Tibial nerve (tissue), 4 donors: ENCODE measurements around the gene GALNS.

ENCODE experiments used
- CTCF ChIP-seq, 5 experiments: fragments of 200-600 bp in 3 of 5; fragments of 450-650 bp in 2 of 5; sonication (generic) in 3 of 5; IDR thresholded peaks; one replicate each; pipeline ENCODE4 v1.5.1; 2016 to 2019; ENCODE audit warnings: antibody characterized with exemption in 5 of 5, mild to moderate bottlenecking in 3 of 5, moderate library complexity in 2 of 5
- EP300 ChIP-seq, 2 donors: sonication (generic); formaldehyde crosslinking; IDR thresholded peaks; one replicate each; pipeline ENCODE4 v1.6.1; 2017; ENCODE audit warnings: antibody characterized with exemption in 2 of 2, mild to moderate bottlenecking in 1 of 2
- POLR2A ChIP-seq, 2 donors: fragments of 450-650 bp; IDR thresholded peaks; one replicate each; pipeline ENCODE4 v1.6.1; 2017; ENCODE audit warnings: antibody characterized with exemption in 2 of 2, mild to moderate bottlenecking in 2 of 2, moderate library complexity in 2 of 2

DNA sequence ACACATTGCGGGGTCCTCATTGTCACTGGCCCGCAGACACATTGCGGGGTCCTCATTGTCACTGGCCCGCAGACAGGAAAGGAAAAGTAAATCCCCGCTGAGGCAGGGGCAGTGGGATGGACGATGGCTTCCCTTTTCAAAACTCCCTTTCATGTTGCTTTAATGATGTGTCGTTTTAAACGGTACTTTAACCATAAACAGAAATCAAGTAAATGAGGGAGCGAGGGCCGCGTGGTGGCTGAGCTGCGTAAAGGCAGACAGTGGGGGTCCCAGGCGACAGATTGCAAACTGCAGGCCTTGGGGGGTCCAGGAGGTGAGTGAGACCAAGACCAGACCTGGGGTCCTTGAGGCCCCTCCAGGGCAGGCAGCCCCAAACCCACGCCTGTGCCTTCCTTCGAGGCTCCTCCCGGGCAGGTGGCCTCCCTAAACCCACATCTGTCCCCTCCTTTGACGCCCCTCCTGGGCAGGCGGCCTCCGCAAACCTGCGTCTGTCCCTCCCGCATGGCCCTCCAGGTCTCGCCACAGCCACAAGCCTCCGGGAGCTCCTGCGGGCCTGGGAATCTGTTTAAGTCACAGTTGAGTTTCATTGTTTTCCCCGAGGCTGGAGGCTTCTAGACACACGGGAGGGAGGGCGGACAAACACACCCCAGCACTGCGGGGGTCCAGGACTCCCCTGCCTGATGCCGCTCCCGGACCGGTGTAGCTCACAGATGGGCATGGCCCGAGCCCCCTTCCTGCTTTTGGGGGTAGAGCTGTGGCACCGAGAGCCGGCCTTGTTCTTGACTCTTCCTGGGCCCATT, 79.1 kb downstream of the GALNS start:
- no peak for TF ChIP-seq POLR2A (IDR thresholded peaks at IDR 0.05)
- no peak for TF ChIP-seq CTCF (IDR thresholded peaks at IDR 0.05)
- no peak for TF ChIP-seq EP300 (IDR thresholded peaks at IDR 0.05)
